Measurements from ENCODE around the gene RIBC2. TPM values are rescaled to one million over a fixed set of nuclear protein-coding genes. Genes with fewer than 3 reads are reported as not detected.

RIBC2 gene
- total RNA-seq, 2 donors from 2014 or later = not detected

GRCh38 chr22:45452565-45453379 is 39.3 kb downstream of the RIBC2 start:
- H3K4me3 ChIP-seq = no peak overlapping the region
- DNase-seq (no peak), ATAC-seq (no peak)
- no peak for TF ChIP-seq CTCF (IDR thresholded peaks at IDR 0.05)
- TF ChIP-seq POLR2A (IDR thresholded peaks at IDR 0.05) = no peak
- WGBS, 2 donors = 56 to 60% methylated on average over 8 of the region's 8 CpGs
- intact Hi-C loops (cut with DNase I) = no loop called here
- no peaks in the 10 kb centered on the region for H3K9me3 ChIP-seq
- H3K27ac ChIP-seq = no peak overlapping the region
- no peaks in the 10 kb centered on the region for H3K27me3 ChIP-seq
- no peaks in the 10 kb centered on the region for H3K4me1 ChIP-seq
- H3K36me3 ChIP-seq (replicated peaks in 1 of 2; ENCODE audit: insufficient read depth in 1 of 2, low read depth in 2 of 2) = no peaks in the 10 kb centered on the region

DNA sequence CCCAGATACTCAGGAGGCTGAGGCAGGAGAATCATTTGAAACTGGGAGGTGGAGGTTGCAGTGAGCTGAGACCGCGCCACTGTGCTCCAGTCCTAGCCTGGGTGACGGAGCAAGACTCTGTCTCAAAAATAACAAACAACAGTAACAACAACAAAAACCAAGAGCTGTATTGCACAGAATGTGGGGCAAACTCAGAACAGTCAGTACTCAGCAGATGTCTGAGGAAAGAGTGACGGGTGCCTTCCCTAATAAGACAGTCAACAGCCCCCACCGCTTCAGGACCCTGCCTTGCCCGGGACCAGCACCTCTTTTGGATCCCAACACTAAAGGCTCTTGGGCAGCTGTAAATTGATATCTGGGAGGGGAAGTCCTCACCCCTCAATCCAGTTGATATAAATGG is 40.3 kb downstream of the RIBC2 start:
- no peak overlapping the region for H3K4me3 ChIP-seq
- intact Hi-C loops (cut with DNase I) = no loop called here
- no peaks in the 10 kb centered on the region for H3K27me3 ChIP-seq
- H3K9me3 ChIP-seq = no peaks in the 10 kb centered on the region
- TF ChIP-seq POLR2A (IDR thresholded peaks at IDR 0.05) (no peak), CTCF (IDR thresholded peaks at IDR 0.05) (no peak)
- ATAC-seq = no peak
- no peak overlapping the region for H3K27ac ChIP-seq
- DNase-seq = no peak
- WGBS, 2 donors = 78 to 85% methylated on average over 6 of the region's 6 CpGs
- H3K36me3 ChIP-seq (replicated peaks in 1 of 2; ENCODE audit: insufficient read depth in 1 of 2, low read depth in 2 of 2) = no peaks in the 10 kb centered on the region
- H3K4me1 ChIP-seq = no peaks in the 10 kb centered on the region

- intact Hi-C loops (cut with DNase I) = no loop called here
- TF ChIP-seq POLR2A (IDR thresholded peaks at IDR 0.05) = no peak
- TF ChIP-seq CTCF (IDR thresholded peaks at IDR 0.05) = no peak
- Histone ChIP-seq H3K4me3 (no peak overlapping the region), H3K9me3 (no peaks in the 10 kb centered on the region), H3K36me3 (replicated peaks in 1 of 2; ENCODE audit: insufficient read depth in 1 of 2, low read depth in 2 of 2) (no peaks in the 10 kb centered on the region), H3K27me3 (no peaks in the 10 kb centered on the region), H3K27ac (no peak overlapping the region), H3K4me1 (no peaks in the 10 kb centered on the region)
- ATAC-seq (no peak), DNase-seq (no peak)
- WGBS, 2 donors = 51 to 62% methylated on average over 4 of the region's 4 CpGs
Observed at GRCh38 chr22:45454275-45454674, 40.8 kb downstream of the RIBC2 start.

DNA sequence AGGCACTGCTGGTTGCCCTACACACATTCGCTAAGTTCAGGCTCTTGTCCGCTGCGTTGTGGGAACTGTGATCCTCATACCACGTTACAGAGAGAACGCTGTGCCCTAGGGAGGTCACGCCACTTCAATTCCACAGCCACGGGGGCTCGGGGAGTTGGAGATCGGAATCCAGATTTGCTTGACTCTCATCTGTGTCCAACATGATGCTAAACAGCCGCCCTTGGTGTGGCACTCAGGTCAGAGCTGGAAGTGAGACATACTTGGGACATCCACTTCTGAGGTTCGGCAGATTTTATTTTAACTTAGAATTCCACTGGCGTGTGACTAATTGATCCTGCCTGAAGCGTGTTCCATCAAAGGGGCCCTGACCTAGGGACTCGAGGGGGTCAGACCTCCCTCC is 41.7 kb downstream of the RIBC2 start:
- Histone ChIP-seq H3K9me3 (no peaks in the 10 kb centered on the region), H3K27me3 (no peaks in the 10 kb centered on the region), H3K4me1 (no peaks in the 10 kb centered on the region), H3K27ac (no peak overlapping the region), H3K36me3 (replicated peaks in 1 of 2; ENCODE audit: insufficient read depth in 1 of 2, low read depth in 2 of 2) (no peaks in the 10 kb centered on the region), H3K4me3 (no peak overlapping the region)
- intact Hi-C loops (cut with DNase I) = no loop called here
- ATAC-seq (no peak), DNase-seq (no peak)
- TF ChIP-seq CTCF (IDR thresholded peaks at IDR 0.05) (no peak), POLR2A (IDR thresholded peaks at IDR 0.05) (no peak)
- 61 to 63% methylated on average over 12 to 14 of the region's 14 CpGs for WGBS, 2 donors

DNA sequence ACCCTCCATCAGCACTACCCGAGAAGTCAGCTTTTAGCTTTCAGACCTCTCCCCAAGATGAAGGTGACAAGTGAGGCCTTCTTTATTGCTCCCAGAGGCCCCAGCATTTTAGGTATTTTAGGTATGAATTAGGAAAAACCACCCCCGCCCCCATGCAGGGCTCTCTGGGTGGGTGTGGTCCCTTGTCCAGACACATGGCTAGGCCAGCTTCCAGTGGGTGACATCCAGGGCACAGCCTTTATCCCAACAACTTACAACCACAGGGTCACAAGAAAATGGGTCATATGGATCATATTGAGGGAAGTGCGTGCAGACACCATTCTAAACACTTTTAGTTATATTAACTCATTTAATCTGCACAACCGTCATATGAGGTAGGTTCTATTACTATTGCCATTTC is 42.1 kb downstream of the RIBC2 start:
- intact Hi-C loops (cut with DNase I) = no loop called here
- TF ChIP-seq CTCF (IDR thresholded peaks at IDR 0.05) = no peak
- TF ChIP-seq POLR2A (IDR thresholded peaks at IDR 0.05) = no peak
- WGBS, 2 donors = 76 to 81% methylated on average over 3 to 4 of the region's 4 CpGs
- H3K27ac ChIP-seq = no peak overlapping the region
- no peaks in the 10 kb centered on the region for H3K36me3 ChIP-seq (replicated peaks in 1 of 2; ENCODE audit: insufficient read depth in 1 of 2, low read depth in 2 of 2)
- DNase-seq = no peak
- no peaks in the 10 kb centered on the region for H3K27me3 ChIP-seq
- H3K4me1 ChIP-seq = no peaks in the 10 kb centered on the region
- H3K9me3 ChIP-seq = no peaks in the 10 kb centered on the region
- no peak overlapping the region for H3K4me3 ChIP-seq
- no peak for ATAC-seq

Data from body of pancreas (tissue), 4 donors.